Muscle of leg (tissue), 11 donors: ENCODE results near the gene DBT. TPM values are rescaled to one million over a fixed set of nuclear protein-coding genes. Genes with fewer than 3 reads are reported as not detected.
"Not testable (repeated sequence)": the region's sequence is repeated elsewhere in the genome, so short reads cannot be mapped to it uniquely, and the experiment has no call there.

Source experiments
- DNase-seq: peaks from one replicate; pipeline ENCODE4 v3.0.0; 2013
- H3K27ac ChIP-seq: one replicate; pipeline ENCODE4 v1.5.1; 2013; ENCODE audit warnings: mild to moderate bottlenecking, low read length, control low read depth
- H3K27me3 ChIP-seq: one replicate; pipeline ENCODE4 v1.6.1; 2013; ENCODE audit warnings: low read length; ENCODE audit not compliant: control insufficient read depth, insufficient read depth
- H3K36me3 ChIP-seq: one replicate; pipeline ENCODE4 v1.6.1; 2013; ENCODE audit warnings: low read length; ENCODE audit not compliant: control insufficient read depth, insufficient read depth
- H3K4me1 ChIP-seq: one replicate; pipeline ENCODE4 v1.6.1; 2013; ENCODE audit warnings: low read length; ENCODE audit not compliant: control insufficient read depth, insufficient read depth
- H3K4me3 ChIP-seq: one replicate; pipeline ENCODE4 v1.5.1; 2013; ENCODE audit warnings: low read length, control low read depth
- H3K9me3 ChIP-seq: replicated peaks from 2 replicates; pipeline ENCODE4 v1.6.1; 2013; ENCODE audit warnings: low read depth, low read length; ENCODE audit not compliant: control insufficient read depth
- WGBS: methylation state at CpG from one replicate; pipeline ENCODE4 v1.1.5; 2013; ENCODE audit warnings: missing lambda C conversion rate; ENCODE audit not compliant: insufficient coverage; 5-methylcytosine and 5-hydroxymethylcytosine counted together
- polyA plus RNA-seq, 8 donors: library from polyadenylated mRNA; unstranded; fragments of 120-200 nt; gene quantifications; one replicate each; pipeline versions ENCODE4 v1.2.1 to v1.2.3, GENCODE V29; 2013; ENCODE audit warnings: inconsistent platforms in 1 of 8, low replicate concordance in 1 of 8; ENCODE audit not compliant: insufficient read length in 8 of 8, insufficient read depth in 1 of 8
- total RNA-seq: library from RNA; stranded (reverse); fragments of 120-200 nt; gene quantifications from one replicate; pipeline ENCODE4 v1.2.4, GENCODE V29; 2013

Gene DBT
- total and polyA plus RNA-seq, 9 donors, result 5.8 to 10.9 (median 9.0) TPM

- not testable (repeated sequence) for H3K27ac ChIP-seq, H3K9me3 ChIP-seq, H3K36me3 ChIP-seq, DNase-seq, H3K4me3 ChIP-seq, H3K27me3 ChIP-seq, H3K4me1 ChIP-seq
- 86% methylated on average over 3 of the region's 5 CpGs for WGBS
Measured at GRCh38 chr1:100256273-100256672, 6.6 kb upstream of the DBT start.

GRCh38 chr1:100253552-100253951 is 3.9 kb upstream of the DBT start:
- no peak overlapping the region for H3K27ac ChIP-seq
- no peaks in the 10 kb centered on the region for H3K9me3 ChIP-seq
- DNase-seq, result no peak
- H3K36me3 ChIP-seq, result no peaks in the 10 kb centered on the region
- WGBS, result 17% methylated on average over 2 of the region's 10 CpGs
- H3K4me1 ChIP-seq, result peaks cover 5% of the 10 kb centered on the region
- H3K27me3 ChIP-seq, result peaks cover 7% of the 10 kb centered on the region
- no peak overlapping the region for H3K4me3 ChIP-seq

- Histone ChIP-seq H3K4me3 (no peak overlapping the region), H3K9me3 (no peaks in the 10 kb centered on the region), H3K4me1 (peaks cover 5% of the 10 kb centered on the region), H3K27ac (no peak overlapping the region), H3K36me3 (no peaks in the 10 kb centered on the region), H3K27me3 (peaks cover 7% of the 10 kb centered on the region)
- DNase-seq, result no peak
- no CpG with 5 or more reads among the region's 4 CpGs for WGBS
Measured at GRCh38 chr1:100252901-100253300, 3.3 kb upstream of the DBT start.

- no peak overlapping the region for H3K4me3 ChIP-seq
- H3K27me3 ChIP-seq, result peaks cover 7% of the 10 kb centered on the region
- DNase-seq, result no peak
- no peaks in the 10 kb centered on the region for H3K9me3 ChIP-seq
- no peak overlapping the region for H3K27ac ChIP-seq
- no peaks in the 10 kb centered on the region for H3K36me3 ChIP-seq
- H3K4me1 ChIP-seq, result peaks cover 5% of the 10 kb centered on the region
- 100% methylated on average over 1 of the region's 3 CpGs for WGBS
Measured at GRCh38 chr1:100250807-100251206, 1.2 kb upstream of the DBT start.

DNA sequence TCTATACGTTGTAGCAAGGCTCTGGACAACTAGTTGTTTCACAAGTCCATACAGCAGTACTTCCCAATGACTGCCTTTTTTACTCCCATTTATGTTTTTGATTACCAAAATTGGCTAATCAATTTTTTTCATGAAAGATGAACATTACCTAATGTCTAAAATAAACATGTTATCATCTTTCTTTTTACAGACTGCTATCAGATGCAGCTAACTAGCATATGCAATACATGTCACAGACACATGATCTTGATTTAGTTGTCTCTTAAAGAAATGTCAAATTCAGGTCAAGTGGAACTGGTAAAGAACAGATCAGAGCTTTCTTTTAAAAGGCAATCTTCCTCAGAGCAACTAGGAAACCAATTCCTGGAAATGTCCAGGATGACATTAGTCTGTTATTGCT is 630 bp upstream of the DBT start:
- Histone ChIP-seq H3K9me3 (no peaks in the 10 kb centered on the region), H3K27me3 (peaks cover 6% of the 10 kb centered on the region), H3K4me3 (peak overlapping the region; percentile 65), H3K27ac (peak overlapping the region; percentile 39), H3K36me3 (no peaks in the 10 kb centered on the region), H3K4me1 (peaks cover 5% of the 10 kb centered on the region)
- peak; percentile 19 for DNase-seq
- WGBS, result no CpG with 5 or more reads among the region's 1 CpG

DNA sequence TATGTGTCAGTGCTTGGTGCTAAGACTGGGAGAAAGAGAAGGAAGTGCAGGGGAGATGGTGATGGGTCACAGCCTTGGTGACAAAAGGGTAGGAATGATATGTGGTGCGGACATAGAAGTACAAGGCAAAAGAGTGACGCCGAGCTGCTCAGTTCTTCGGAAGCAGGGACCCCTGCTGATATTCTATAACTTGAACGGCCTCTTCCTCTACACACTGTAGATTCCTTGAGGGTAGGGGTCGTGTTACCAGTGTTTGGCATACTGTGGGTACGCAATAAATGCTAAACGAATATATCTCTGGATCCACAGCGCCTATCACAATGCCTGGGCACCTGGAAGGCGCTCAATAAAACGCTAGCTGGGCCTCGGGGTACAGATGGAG is 488 bp downstream of the DBT start:
- Histone ChIP-seq H3K27me3 (peaks cover 2% of the 10 kb centered on the region), H3K9me3 (no peaks in the 10 kb centered on the region), H3K4me1 (peaks cover 5% of the 10 kb centered on the region), H3K4me3 (peak overlapping the region; percentile 65), H3K27ac (peak overlapping the region; percentile 80), H3K36me3 (no peaks in the 10 kb centered on the region)
- no peak for DNase-seq
- WGBS, result 2% methylated on average over 6 of the region's 12 CpGs

- no peak for DNase-seq
- Histone ChIP-seq H3K9me3 (no peaks in the 10 kb centered on the region), H3K27me3 (no peaks in the 10 kb centered on the region), H3K27ac (no peak overlapping the region), H3K4me3 (no peak overlapping the region), H3K4me1 (peaks cover 5% of the 10 kb centered on the region), H3K36me3 (no peaks in the 10 kb centered on the region)
- 90% methylated on average over 4 of the region's 4 CpGs for WGBS
Measured at GRCh38 chr1:100246738-100247137, 2.9 kb downstream of the DBT start.

GRCh38 chr1:100240631-100241030 is 9.0 kb downstream of the DBT start:
- no peaks in the 10 kb centered on the region for H3K4me1 ChIP-seq
- no peak for DNase-seq
- no peaks in the 10 kb centered on the region for H3K27me3 ChIP-seq
- peaks cover 13% of the 10 kb centered on the region for H3K36me3 ChIP-seq
- no peak overlapping the region for H3K27ac ChIP-seq
- no peak overlapping the region for H3K4me3 ChIP-seq
- no CpG with 5 or more reads among the region's 4 CpGs for WGBS
- H3K9me3 ChIP-seq, result no peaks in the 10 kb centered on the region

DNA sequence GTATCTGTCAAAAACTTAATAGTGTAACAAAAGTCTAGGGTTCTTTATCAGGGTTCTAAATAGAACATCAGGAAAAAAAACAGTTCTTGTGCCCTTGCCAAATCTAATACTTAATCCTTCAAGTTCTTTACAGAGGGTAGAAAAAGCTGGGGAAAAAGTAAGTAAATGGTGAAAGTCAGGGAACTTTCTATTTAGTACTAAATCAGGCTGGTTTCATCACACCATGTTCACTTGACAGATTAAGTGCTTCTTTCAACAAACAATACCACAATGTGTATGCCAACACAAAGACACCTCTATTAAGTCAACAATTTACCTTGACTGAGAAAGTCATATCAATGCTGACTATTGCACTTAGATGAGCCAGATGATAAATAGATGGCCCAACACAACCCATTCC is 9.7 kb downstream of the DBT start:
- DNase-seq, result no peak
- H3K36me3 ChIP-seq, result peaks cover 13% of the 10 kb centered on the region
- no peaks in the 10 kb centered on the region for H3K9me3 ChIP-seq
- no peaks in the 10 kb centered on the region for H3K27me3 ChIP-seq
- no peak overlapping the region for H3K4me3 ChIP-seq
- H3K27ac ChIP-seq, result no peak overlapping the region
- H3K4me1 ChIP-seq, result no peaks in the 10 kb centered on the region

DNA sequence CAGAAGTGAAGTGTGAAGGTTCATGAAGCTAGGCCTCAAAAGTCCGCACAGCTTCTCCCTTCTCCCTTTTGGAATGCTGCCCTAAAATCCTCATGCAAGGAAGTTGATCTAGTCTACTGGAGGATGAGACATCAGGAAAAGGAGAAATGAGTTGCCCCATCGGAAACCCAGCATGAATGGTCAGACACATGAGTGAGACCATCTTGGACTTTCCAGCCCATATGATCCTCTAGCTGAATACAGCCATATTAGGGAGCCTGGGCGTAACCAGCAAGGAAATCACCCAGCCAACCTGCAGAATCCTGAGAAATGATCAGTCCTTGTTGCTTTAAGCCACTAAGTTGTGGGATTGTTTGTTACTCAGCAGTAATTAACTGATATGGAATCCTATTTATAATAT is 12.5 kb downstream of the DBT start:
- Histone ChIP-seq H3K27me3 (no peaks in the 10 kb centered on the region), H3K4me1 (no peaks in the 10 kb centered on the region), H3K27ac (no peak overlapping the region), H3K36me3 (peaks cover 17% of the 10 kb centered on the region), H3K9me3 (no peaks in the 10 kb centered on the region), H3K4me3 (no peak overlapping the region)
- no CpG with 5 or more reads among the region's 3 CpGs for WGBS
- no peak for DNase-seq

DNA sequence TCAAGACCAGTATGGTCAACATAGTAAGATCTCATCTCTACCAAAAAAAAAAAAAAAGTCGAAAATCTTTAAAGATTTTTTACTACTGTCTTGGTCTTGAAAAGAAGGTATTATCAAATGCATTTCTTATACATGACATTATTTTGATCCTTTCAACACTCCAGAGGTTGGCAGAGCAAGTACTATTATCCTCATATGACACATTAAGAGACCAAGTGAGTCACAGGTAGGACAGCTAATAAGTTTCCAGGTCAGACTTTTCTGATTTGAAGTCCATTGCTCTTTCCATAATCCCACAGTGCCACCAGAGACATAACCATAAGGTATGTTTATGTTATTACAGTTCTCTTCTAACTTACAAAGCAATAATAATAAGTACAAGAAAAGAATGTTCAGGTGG is 15.2 kb downstream of the DBT start:
- peaks cover 17% of the 10 kb centered on the region for H3K36me3 ChIP-seq

More for the DNA sequence above, 15.2 kb downstream of the DBT start:
- no peaks in the 10 kb centered on the region for H3K4me1 ChIP-seq
- no peak overlapping the region for H3K4me3 ChIP-seq
- no CpG with 5 or more reads among the region's 1 CpG for WGBS
- no peak for DNase-seq
- H3K9me3 ChIP-seq, result no peaks in the 10 kb centered on the region
- H3K27me3 ChIP-seq, result no peaks in the 10 kb centered on the region
- no peak overlapping the region for H3K27ac ChIP-seq
